GDM1 (cell line): ENCODE results near the gene VSTM2L.

Experiments
- DNase-seq: peaks from one replicate; lab custom pipeline; 2025; lab: John Stamatoyannopoulos, UW

VSTM2L gene

DNA sequence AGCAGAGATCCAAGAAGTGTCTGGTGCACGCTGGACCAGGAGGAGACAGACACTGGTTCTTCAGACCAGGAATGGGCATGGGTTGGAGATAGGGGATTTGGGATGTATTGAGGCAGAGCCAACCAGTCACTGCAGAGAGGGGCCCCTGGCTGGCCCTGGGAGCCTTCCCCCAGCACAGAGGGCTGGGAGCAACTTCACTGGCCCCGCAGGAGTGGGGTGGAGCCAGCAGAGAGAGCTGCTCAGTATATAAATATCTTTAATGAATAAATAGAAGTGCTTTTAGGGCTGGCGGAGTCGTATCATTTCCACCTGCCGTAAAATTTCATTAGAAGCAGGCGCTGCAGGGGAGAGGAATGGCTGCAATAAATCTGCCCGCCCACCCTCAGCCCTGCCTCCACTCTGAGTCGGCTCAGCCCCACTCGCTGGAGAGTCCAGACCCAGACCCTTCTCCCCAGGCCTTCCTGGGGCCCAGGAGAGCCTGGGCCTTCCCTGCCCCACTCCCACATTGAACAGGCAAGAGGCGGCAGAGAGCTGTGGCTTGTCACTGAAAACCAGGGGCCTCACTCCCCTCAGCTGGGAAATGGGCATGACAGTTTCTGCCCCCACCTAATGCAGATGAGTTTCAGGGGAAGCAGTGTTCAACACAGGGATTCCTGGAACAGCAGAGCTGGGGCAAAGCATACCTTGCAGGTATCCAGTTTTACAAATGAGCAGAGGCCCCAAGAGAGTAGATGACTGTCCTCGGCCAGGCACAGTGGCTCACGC lies 23.9 kb upstream of the VSTM2L start:
- no peak for DNase-seq

GRCh38 chr20:37879843-37880242 lies 23.1 kb upstream of the VSTM2L start:
- no peak for DNase-seq

DNA sequence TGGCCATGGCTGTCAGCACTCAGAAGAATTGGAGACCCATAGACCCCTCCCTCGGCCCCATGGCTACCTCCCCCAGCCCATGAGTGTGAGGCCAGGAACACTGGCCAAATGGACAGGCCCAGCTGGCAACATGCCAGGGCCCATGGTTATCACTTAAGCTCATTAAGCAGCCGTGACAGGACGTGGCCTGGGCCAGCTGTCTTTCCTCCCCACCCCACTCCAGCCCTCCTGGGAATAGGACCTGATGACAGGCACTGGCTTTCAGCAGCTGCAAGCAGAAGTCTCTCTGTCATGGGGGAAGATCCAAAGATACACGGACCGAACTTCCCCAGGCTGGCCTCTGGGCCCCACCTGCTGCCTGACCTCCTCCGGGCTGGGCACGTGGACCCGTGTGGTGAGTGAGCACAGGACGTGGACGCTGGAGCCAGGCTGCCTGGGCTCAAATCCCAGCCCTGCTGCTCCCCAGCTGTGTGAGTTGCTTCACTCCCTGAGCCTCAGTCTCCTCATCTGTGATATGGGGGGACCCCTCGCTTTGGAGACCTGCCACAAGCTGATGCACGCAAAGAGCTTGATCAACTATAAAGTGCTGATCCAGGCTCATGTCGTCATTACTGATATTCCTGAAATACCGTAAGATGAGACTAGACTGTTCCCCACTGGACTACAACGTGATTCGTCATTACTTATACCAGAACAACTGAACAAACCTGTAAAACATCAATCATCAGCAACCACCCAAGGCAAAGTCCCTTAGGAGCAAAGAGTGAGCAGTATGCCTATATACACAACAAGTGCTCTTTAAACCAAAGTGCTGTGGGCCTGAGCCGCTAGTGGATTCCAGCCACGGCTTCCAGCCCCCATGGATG lies 22.0 kb upstream of the VSTM2L start:
- DNase-seq, result no peak

DNA sequence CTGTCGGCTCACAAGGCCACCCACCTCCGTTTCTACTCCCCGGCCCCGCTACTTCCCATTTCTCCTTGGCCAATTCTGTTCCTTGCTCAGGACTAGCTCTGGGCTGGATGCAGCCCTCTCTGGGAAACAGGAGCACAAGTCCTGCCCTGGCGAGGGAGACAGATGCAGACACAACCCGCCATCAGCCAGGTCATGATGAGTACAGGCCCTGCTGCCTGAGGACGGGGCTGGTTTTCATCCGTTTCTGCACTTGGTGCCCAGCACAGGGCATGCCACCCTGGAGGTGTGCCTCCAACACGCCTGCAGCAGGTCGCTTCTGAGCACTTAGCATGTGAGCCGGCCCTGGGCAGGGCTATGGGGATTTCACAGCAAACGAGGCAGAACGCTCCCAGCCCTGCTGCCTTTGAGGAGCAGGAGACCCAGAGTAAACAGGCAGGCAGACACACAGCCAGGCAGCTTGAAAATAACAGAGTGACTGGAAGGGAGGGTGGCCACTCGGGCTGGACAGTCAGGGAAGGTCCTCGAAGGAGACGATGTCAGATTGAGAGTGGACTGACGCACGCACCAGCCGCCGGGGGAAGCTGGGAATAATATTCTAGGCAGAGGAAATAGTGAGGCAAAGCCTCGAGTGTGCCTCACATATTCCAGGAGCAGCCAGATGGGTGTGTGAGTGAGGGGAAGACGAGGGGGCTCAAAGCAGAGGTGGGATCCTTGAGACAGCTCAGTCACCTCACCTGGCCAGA lies 21.2 kb upstream of the VSTM2L start:
- DNase-seq, result no peak

DNA sequence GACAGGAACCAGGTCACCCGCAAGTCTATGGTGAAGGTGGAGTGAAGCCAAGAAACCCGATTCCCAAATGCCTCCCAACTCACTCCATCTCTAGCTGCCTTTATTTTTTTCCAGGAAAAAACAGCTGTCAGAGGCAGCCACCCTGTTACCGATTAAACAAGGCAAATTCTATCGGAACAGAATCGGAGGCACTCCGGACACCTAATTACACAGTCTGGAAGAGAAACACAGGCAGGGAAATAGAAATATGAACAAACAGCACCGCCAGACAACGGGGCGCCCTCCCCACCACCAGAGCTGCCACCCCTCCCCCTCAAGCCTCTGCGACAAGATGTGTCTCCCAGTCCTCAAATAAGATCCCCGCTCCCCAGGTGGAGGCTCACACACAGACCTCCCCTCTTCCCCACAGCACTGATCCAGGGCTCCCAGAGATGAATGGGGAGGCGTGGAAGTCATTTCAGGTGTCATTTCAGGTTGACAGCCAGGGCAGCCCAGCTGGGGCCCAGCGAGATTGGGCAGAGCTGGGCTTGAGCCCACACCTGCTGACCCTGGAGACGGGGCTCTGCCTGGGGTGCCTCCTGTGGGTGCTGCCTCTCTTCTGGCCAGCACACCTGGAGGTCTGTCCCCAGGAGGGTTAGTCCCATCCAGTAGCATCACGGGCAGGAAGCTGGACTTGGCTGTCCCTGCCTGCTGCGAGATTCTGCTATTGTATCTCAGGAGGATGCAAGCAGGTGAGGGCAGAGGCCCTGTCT lies 19.8 kb upstream of the VSTM2L start:
- no peak for DNase-seq

DNA sequence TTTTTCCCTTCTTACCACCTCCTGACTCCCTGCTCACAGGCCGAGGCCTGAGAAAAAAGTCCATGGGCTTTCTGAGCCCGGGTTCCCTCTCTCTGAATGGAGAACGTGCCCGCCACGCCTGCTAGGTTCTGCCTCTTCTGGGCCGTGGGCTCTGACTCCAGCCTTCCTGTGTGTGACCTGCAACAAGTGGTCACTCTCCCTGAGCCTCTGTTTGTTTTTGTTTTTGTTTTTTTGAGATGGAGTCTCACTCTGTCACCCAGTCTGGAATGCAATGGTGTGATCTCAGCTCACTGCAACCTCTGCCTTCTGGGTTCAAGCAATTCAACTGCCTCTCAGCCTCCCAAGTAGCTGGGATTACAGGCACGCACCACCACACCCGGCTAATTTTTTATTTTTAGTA lies 17.9 kb upstream of the VSTM2L start:
- no peak for DNase-seq

DNA sequence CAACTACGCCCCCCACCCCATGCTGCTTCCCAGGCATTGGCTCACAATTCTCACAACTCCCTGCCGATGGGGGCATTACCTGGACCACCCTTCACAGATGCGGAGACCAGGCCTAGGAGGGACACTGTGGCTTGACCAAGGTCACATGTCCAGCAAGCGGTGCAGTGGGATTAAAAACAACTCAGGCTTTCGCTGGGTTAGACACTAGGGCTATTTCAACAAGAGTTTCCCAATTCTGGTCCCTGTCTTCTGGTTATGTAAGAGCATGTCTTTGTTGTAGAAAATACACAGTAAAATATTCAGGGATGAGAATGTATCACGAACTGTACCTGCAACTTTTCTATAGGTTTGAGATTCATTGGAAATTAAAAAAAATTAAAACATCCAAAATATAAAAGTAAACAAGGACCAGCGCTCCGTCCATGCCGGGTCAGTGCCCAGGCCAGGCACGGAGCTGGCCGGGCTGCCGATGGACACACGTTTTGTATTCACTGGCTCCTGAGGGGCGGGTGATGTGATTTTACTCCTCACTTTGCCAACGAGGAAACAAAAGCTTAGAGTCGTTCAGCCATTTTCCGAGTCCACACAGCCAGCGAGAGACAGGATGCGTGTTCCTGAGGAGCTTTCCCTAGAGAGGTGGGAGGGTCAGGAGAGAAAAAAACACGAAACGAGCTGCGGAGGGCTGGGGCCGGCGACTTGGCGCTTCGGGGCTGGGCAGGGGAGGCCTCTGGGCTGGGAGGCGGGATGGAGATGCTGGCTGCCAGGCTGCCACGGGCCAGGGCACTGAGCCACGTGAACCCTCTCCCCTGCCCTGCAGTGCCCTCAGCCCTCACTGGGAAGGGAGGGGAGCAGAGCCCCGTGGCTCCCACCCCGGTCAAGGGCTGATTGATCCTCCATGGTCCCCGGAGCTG lies 17.1 kb upstream of the VSTM2L start:
- no peak for DNase-seq

DNA sequence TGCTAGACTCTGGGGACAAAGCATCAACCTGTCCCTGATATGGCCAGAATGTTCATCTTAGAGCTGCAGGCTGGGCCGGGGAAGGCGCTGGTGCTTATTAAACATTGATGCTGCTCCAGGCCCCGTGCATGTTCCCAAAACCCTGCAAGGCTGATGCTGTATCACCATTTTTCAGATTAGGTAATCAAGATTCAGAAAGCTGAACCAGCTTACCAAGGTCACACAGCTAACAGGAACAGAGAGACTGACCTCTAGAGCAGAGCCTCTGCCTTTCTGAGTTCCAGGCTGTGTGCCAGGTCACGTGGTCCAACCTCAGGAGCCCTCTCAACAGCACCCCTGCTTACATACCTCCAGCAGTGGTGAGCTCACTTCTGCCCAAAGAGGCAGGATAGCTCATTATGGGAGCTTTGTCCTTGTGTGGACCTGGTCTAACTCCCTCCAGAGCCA lies 16.1 kb upstream of the VSTM2L start:
- DNase-seq, result no peak

GRCh38 chr20:37888641-37889040 lies 14.3 kb upstream of the VSTM2L start:
- no peak for DNase-seq

DNA sequence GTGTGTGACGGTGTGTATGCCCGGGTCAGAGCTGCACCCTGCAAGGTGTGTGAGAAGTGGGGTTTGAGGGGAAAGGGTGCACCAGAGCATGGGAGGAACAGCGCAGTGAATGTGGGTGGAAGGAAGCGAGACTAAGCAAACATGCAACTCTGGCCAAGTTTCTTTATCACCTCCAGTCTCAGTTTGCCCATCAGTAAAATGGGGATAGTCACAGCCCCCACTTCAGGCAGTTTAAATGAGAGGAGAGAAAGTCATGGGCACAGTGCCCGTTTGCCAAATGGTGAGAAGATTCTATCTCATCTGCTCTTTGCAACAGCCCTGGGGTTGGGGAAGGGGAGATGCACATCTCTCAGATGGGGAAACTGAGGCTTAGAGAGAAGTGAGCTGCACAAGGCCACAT lies 12.8 kb upstream of the VSTM2L start:
- no peak for DNase-seq

GRCh38 chr20:37890643-37891042 lies 12.3 kb upstream of the VSTM2L start:
- no peak for DNase-seq

- DNase-seq, result no peak
These were observed 10.9 kb upstream of the VSTM2L start for GRCh38 chr20:37892001-37892400.

DNA sequence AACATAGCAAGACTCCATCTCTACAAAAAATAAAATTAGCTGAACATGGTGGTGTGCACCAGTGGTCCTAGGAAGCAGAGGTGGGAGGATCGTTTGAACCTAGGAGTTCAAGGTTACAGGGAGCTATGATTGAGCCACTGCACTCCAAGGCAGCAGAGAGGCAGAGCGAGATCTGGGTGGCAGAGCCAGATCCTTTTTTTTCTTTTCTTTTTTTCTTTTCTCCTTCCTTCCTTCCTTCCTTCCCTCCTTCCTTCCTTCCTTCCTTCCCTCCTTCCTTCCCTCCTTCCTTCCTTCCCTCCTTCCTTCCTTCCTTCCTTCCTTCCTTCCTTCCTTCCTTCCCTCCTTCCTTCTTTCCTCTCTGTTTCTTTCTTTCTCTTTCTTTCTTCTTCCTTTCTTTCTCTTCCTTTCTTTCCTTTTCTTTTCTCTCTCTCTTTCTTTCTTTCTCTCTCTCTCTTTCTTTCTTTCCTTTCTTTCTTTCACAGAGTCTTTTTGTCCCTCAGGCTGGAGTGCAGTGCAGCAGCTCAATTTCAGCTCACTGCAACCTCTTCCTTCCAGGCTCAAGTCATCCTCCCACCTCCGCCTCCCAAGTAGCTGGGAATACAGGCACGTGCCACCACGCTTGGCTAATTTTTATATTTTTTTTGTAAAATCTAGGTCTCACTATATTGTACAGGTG lies 9.2 kb upstream of the VSTM2L start:
- DNase-seq, result no peak

DNA sequence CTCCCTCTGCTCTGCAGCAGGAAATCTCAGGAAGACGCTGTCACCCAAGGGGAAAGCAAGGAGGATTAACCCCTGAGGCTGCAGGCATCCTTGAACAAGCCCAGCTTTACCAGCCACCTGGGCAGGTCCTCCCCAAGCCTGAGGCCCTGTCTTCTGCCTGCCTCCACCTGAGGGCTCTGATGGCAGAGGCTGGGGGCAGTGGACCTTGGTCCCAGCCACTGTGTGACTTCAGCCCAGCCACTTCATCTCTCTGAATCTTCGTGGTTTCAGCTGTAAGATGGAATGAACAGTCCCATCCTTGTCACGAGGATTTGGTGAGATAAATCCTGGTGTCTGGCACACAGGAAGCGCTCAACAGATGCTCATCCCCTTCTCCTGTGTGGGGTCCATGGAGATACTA lies 8.5 kb upstream of the VSTM2L start:
- DNase-seq, result no peak

DNA sequence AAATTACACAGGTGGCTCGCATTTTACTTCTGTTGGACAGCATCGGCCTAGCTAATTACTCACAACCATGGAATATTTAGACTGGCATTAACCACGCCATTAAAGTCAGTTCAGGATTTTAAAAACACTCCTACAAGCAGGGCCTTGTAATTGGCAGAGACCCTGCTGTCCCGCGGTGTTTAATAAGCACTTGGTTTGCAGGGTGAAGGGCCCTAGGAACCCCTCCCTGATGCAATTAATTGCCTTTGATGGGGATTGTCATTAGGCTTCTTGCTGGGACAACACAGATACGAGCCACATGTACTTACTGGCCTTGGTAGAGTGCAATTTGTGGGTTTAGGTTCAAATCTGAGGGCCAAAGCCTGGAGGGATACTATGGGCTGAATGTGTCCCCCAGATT lies 7.8 kb upstream of the VSTM2L start:
- DNase-seq, result no peak

DNA sequence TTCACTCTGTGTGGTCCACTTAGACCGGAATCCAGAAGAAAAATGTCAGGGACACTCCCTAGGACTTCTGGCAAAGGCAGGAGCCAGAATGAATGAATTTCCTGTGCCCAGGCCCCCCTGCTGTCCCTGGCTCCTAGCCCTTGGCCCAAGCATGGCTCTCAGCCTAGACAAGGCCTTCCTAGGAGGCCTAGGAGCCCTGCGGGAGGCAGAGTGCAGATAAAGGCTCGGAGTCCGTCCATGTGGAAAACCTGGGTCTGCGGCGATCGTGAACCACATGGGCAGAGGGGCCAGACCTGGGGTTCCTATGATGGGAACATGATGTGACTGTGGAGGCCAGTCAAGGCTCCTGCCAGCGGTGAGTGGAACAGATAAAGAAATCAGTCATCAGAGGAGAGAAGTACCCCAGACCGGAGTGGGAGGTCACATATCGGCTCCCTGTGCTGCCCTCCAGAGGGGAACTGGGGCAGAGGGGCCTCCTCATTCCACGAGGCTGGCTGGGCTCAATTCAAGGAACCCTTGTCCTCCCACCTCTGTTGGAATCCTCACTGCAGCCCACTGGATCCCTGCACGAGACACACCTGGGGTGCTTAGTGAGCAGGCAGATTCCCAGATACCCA lies 5.9 kb upstream of the VSTM2L start:
- DNase-seq, result no peak

GRCh38 chr20:37898233-37899104 lies 4.5 kb upstream of the VSTM2L start:
- no peak for DNase-seq

- no peak for DNase-seq
These were observed 3.6 kb upstream of the VSTM2L start for GRCh38 chr20:37899105-37900045.
